ENCODE data around the gene BSDC1.

DNA sequence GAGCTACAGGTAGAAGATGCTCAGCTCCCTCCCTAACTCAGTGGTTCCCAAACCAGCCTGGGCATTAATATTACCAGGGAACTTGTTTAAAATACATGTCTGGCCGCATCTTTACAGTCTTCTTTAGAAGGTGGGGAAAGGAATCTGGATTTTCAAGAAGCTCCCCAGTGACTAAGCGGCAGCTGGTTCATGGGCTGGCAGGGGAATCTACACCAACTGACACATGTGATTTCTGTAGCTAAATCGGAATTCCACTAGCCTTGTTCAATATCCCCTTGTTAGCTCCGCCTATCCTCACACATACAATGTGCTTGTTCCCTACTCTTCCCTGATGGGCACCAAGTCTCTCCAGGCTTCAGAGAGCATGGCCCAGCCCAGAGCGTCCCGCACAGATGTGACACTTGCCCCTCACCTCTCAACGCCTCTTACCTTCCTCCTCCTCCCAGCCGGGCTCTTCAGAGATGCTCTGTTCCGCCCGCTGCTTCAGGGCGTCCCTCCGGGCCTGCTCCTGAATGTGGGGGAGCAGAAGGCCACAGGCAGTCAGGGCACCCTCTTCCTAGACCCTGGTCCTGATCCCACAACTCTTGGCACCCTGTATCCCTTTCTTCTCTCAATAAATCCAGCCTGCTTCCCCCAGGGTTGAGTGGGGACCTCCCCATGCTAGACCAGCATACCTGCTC lies 16.6 kb downstream of the BSDC1 start:
- TF ChIP-seq CTCF (IDR thresholded peaks at IDR 0.05) (no peak), ZFX (IDR thresholded peaks at IDR 0.05; ENCODE audit: borderline replicate concordance) (no peak)

Data from 22Rv1 (cell line).